H1 (cell line): ENCODE data around the gene MAGED2. TPM values are rescaled to one million over a fixed set of nuclear protein-coding genes. Genes with fewer than 3 reads are reported as not detected.

Experiments used
- BCL11A ChIP-seq, 2 experiments: IDR thresholded peaks; one replicate each; pipeline ENCODE4 v1.6.1; 2011; ENCODE audit warnings: low read depth in 2 of 2, low read length in 2 of 2, mild to moderate bottlenecking in 2 of 2
- FOSL1 ChIP-seq: IDR thresholded peaks from 2 replicates; pipeline ENCODE4 v1.6.1; 2011; ENCODE audit warnings: mild to moderate bottlenecking, low read depth, low read length, moderate library complexity; ENCODE audit not compliant: insufficient read depth
- SIN3A ChIP-seq, 2 experiments: IDR thresholded peaks in 1 of 2; conservative IDR thresholded peaks in 1 of 2; 2 replicates each; pipeline ENCODE4 v1.6.1; 2011 to 2012; ENCODE audit warnings: low read length in 2 of 2, improper control_type of control experiment in 1 of 2, low read depth in 1 of 2, mild to moderate bottlenecking in 1 of 2
- polyA plus RNA-seq, 7 experiments: library from polyadenylated mRNA; depleted of rRNA in 3 of 7; stranded (reverse) in 5 of 7; unstranded in 2 of 7; fragments of >200 nt in 5 of 7; fragments of 200-250 nt in 2 of 7; gene quantifications; 1 replicate in 5 of 7; 2 replicates in 1 of 7; 4 replicates in 1 of 7; pipeline versions ENCODE4 v1.2.1 to v1.2.3, GENCODE V29; 2011 to 2013; ENCODE audit warnings: missing spikeins in 2 of 7, mixed read lengths in 2 of 7
- total RNA-seq: library from RNA; stranded (reverse); fragmentation: NEBNext Ultra II Directional; extraction: Animal tissue kit (Norgen Biotek cat#: 25700); gene quantifications from 2 replicates; pipeline ENCODE4 v1.2.1, GENCODE V29; 2021
- TF ChIP-seq, protein P1 (sequence below): IDR thresholded peaks from 2 replicates; pipeline ENCODE4 v1.6.1; 2011; ENCODE audit warnings: low read length, improper control_type of control experiment

The MAGED2 gene
- total and polyA plus RNA-seq, 2 of the 8 experiments (the other 6 are each of a cell fraction or from before 2014, with no cell fraction given), result 83.3 to 120 TPM

DNA sequence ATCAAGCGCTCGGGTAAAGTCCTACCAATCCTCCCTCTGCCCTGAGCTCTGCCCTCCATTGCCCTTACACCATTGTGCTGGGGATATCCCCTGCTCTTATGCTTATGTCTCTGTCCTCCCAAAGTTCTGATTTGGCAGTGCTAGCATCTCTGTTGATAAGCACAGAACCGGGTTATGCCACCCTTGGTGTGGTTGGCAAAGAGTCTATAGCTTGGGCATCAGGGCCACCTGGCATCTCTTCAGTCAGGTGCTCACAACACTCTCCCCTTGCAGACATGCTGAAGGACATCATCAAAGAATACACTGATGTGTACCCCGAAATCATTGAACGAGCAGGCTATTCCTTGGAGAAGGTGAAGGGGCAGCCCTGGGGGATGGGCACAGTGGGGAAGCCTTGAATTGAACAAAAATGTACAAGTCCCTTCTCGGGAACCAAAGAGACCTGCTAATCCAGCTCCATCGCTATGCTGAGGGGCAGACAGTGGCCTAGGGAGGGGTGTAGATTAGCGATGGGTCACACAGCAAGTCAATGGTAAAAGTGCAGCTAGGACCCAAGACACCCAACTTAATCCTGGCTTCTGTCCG is 3.8 kb downstream of the MAGED2 start (continued):
- TF ChIP-seq SIN3A (conservative IDR thresholded peaks at IDR 0.05 in 1 of 2, IDR thresholded peaks at IDR 0.05 in 1 of 2; ENCODE audit: low read depth in 1 of 2, low read length in 2 of 2) (no peak), FOSL1 (no peak), BCL11A (IDR thresholded peaks at IDR 0.05; ENCODE audit: low read depth in 2 of 2, low read length in 2 of 2) (no peak)
- TF ChIP-seq, protein P1, sequence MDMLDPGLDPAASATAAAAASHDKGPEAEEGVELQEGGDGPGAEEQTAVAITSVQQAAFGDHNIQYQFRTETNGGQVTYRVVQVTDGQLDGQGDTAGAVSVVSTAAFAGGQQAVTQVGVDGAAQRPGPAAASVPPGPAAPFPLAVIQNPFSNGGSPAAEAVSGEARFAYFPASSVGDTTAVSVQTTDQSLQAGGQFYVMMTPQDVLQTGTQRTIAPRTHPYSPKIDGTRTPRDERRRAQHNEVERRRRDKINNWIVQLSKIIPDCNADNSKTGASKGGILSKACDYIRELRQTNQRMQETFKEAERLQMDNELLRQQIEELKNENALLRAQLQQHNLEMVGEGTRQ, result no peak
